HCT116 (cell line): ENCODE data around the gene RNGTT. TPM values are rescaled to one million over a fixed set of nuclear protein-coding genes. Genes with fewer than 3 reads are reported as not detected.

ENCODE experiments used
- ATAC-seq: fragments of 200-7000 bp; cut with Tn5 transposase; 2 replicates; pipeline ENCODE4 v1.9.1; 2020; ENCODE audit warnings: mild to moderate bottlenecking, moderate library complexity
- BruUV-seq: library from RNA; stranded (reverse); fragments of 400-500 nt; replicated peaks from 2 replicates; lab custom pipeline; 2021; lab: Mats Ljungman, UMichigan
- CTCF ChIA-PET: fragments of 300-600 bp; sonication (Branson Sonifier 250); formaldehyde crosslinking; loops from one replicate; lab custom pipeline; 2021; ENCODE audit warnings: antibody characterized with exemption; lab: Charles Lee
- POLR2A ChIA-PET: fragments of 300-600, 350-600 bp; sonication (Branson Sonifier 250); formaldehyde crosslinking; loops from one replicate; lab custom pipeline; 2021; ENCODE audit warnings: antibody characterized with exemption; lab: Charles Lee
- RAD21 ChIA-PET, 2 experiments: fragments of 300-600 bp; sonication (Branson Sonifier 250); formaldehyde crosslinking; loops; one replicate each; lab custom pipeline; 2023; ENCODE audit warnings: low total read pairs in 2 of 2; ENCODE audit not compliant: uncharacterized antibody in 2 of 2, unreplicated experiment in 2 of 2, low non-redundant PET in 1 of 2; lab: Charles Lee
- DNase-seq: peaks from one replicate; pipeline ENCODE4 v3.0.0-alpha.2; 2010; ENCODE audit warnings: low read depth, low spot score
- H2AFZ ChIP-seq: fragments of 200-600 bp; shearing (Covaris generic), sonication (generic); 2 replicates; pipeline ENCODE4 v1.6.1; 2017; ENCODE audit warnings: low read depth, mixed run types, mixed read lengths, antibody characterized with exemption, low read length; ENCODE audit not compliant: poor library complexity, severe bottlenecking
- H3K27ac ChIP-seq: 2 replicates; pipeline ENCODE4 v1.5.1; 2012; ENCODE audit warnings: low read depth, low read length
- H3K27me3 ChIP-seq: fragments of 200-600 bp; sonication (generic); 2 replicates; pipeline ENCODE4 v1.6.1; 2016; ENCODE audit warnings: mixed run types, low read length, mixed read lengths; ENCODE audit not compliant: insufficient read depth
- H3K36me3 ChIP-seq, 2 experiments: fragments of 200-500 bp in 1 of 2; fragments of 200-600 bp in 1 of 2; sonication (Bioruptor generic) in 1 of 2; sonication (generic) in 1 of 2; 2 replicates each; pipeline versions ENCODE4 v1.5.1 to v1.6.1; 2014 to 2016; ENCODE audit warnings: low read length in 2 of 2, inconsistent platforms in 1 of 2, mixed read lengths in 1 of 2, mixed run types in 1 of 2; ENCODE audit not compliant: insufficient read depth in 2 of 2, control insufficient read depth in 1 of 2
- H3K4me1 ChIP-seq, 2 experiments: fragments of 200-600 bp in 1 of 2; sonication (generic) in 1 of 2; 2 replicates each; pipeline versions ENCODE4 v1.5.1 to v1.6.1; 2012 to 2017; ENCODE audit warnings: low read length in 2 of 2, inconsistent platforms in 1 of 2, mild to moderate bottlenecking in 1 of 2, mixed read lengths in 1 of 2, mixed run types in 1 of 2, moderate library complexity in 1 of 2; ENCODE audit not compliant: insufficient read depth in 2 of 2, control insufficient read depth in 1 of 2
- H3K4me2 ChIP-seq: fragments of 200-600 bp; sonication (generic); 2 replicates; pipeline ENCODE4 v1.6.1; 2017; ENCODE audit warnings: mixed run types, low read length, mixed read lengths
- H3K4me3 ChIP-seq, 2 experiments: fragments of 200-600 bp in 1 of 2; sonication (generic) in 1 of 2; replicated peaks in 1 of 2; 2 replicates each; pipeline ENCODE4 v1.5.1; 2011 to 2016; ENCODE audit warnings: low read length in 2 of 2, control low read depth in 1 of 2, low read depth in 1 of 2, mild to moderate bottlenecking in 1 of 2, mixed read lengths in 1 of 2, mixed run types in 1 of 2
- H3K79me2 ChIP-seq: fragments of 200-600 bp; sonication (generic); 2 replicates; pipeline ENCODE4 v1.6.1; 2017; ENCODE audit warnings: mild to moderate bottlenecking, mixed run types, low read length, moderate library complexity, mixed read lengths; ENCODE audit not compliant: insufficient read depth
- H3K9ac ChIP-seq: fragments of 200-600 bp; sonication (generic); 2 replicates; pipeline ENCODE4 v1.6.1; 2016; ENCODE audit warnings: low read length, mixed read lengths
- H3K9me2 ChIP-seq: fragments of 200-600 bp; sonication (generic), shearing (Covaris generic); 2 replicates; pipeline ENCODE4 v1.6.1; 2017; ENCODE audit warnings: mixed run types, mild to moderate bottlenecking, moderate library complexity; ENCODE audit not compliant: insufficient read depth
- H3K9me3 ChIP-seq, 2 experiments: fragments of 200-500 bp in 1 of 2; fragments of 200-600 bp in 1 of 2; sonication (Bioruptor generic) in 1 of 2; sonication (generic) in 1 of 2; 2 replicates each; pipeline ENCODE4 v1.6.1; 2014 to 2017; ENCODE audit warnings: low read length in 2 of 2, mixed read lengths in 2 of 2, inconsistent platforms in 1 of 2, low read depth in 1 of 2, mild to moderate bottlenecking in 1 of 2, mixed run types in 1 of 2, moderate library complexity in 1 of 2; ENCODE audit not compliant: control insufficient read depth in 1 of 2, insufficient read depth in 1 of 2
- H4K20me1 ChIP-seq: fragments of 200-600 bp; sonication (generic), shearing (Covaris generic); 2 replicates; pipeline ENCODE4 v1.6.1; 2017; ENCODE audit warnings: mixed run types, mild to moderate bottlenecking, moderate library complexity; ENCODE audit not compliant: insufficient read depth
- ATF3 ChIP-seq: IDR thresholded peaks from 2 replicates; pipeline ENCODE4 v1.6.1; 2012
- CBX3 ChIP-seq: IDR thresholded peaks from 2 replicates; pipeline ENCODE4 v1.6.1; 2012; ENCODE audit warnings: low read depth
- CEBPB ChIP-seq: IDR thresholded peaks from 2 replicates; pipeline ENCODE4 v1.6.1; 2012; ENCODE audit warnings: low read depth
- CTCF ChIP-seq, 3 experiments: fragments of 200-600 bp in 1 of 3; sonication (generic) in 1 of 3; IDR thresholded peaks in 2 of 3; conservative IDR thresholded peaks in 1 of 3; 2 replicates each; pipeline ENCODE4 v1.5.1; 2012 to 2017; ENCODE audit warnings: low read depth in 2 of 3, low read length in 2 of 3, antibody characterized with exemption in 1 of 3, borderline replicate concordance in 1 of 3, control low read depth in 1 of 3, mild to moderate bottlenecking in 1 of 3, mixed read lengths in 1 of 3, mixed run types in 1 of 3, moderate library complexity in 1 of 3; ENCODE audit not compliant: insufficient read depth in 1 of 3
- EGR1 ChIP-seq: IDR thresholded peaks from 2 replicates; pipeline ENCODE4 v1.6.1; 2012; ENCODE audit warnings: low read depth
- ELF1 ChIP-seq: IDR thresholded peaks from 2 replicates; pipeline ENCODE4 v1.6.1; 2012; ENCODE audit warnings: low read depth, borderline replicate concordance
- EZH2phosphoT487 ChIP-seq: fragments of 200-600 bp; IDR thresholded peaks from 2 replicates; pipeline ENCODE4 v1.6.1; 2018; ENCODE audit warnings: antibody characterized with exemption, borderline replicate concordance
- FOSL1 ChIP-seq: IDR thresholded peaks from 2 replicates; pipeline ENCODE4 v1.6.1; 2012; ENCODE audit warnings: low read depth
- POLR2A ChIP-seq: IDR thresholded peaks from 2 replicates; pipeline ENCODE4 v1.7.0; 2011; ENCODE audit warnings: borderline replicate concordance; ENCODE audit not compliant: insufficient read depth, insufficient read length; ENCODE audit errors: extremely low read depth
- POLR2AphosphoS5 ChIP-seq: IDR thresholded peaks from 2 replicates; pipeline ENCODE4 v1.6.1; 2011; ENCODE audit warnings: mild to moderate bottlenecking, low read depth, low read length, moderate library complexity
- SIN3A ChIP-seq: IDR thresholded peaks from 2 replicates; pipeline ENCODE4 v1.6.1; 2012; ENCODE audit warnings: low read depth
- SP1 ChIP-seq: IDR thresholded peaks from 2 replicates; pipeline ENCODE4 v1.6.1; 2012; ENCODE audit warnings: low read depth
- TCF7L2 ChIP-seq: IDR thresholded peaks from 2 replicates; pipeline ENCODE4 v1.7.0; 2011; ENCODE audit warnings: borderline replicate concordance, inconsistent platforms; ENCODE audit not compliant: insufficient read depth, insufficient read length; ENCODE audit errors: extremely low read depth
- ZBTB33 ChIP-seq: IDR thresholded peaks from 2 replicates; pipeline ENCODE4 v1.6.1; 2011; ENCODE audit warnings: mild to moderate bottlenecking, low read length, moderate library complexity; ENCODE audit not compliant: insufficient replicate concordance; ENCODE audit errors: extremely low read depth
- ZFX ChIP-seq: fragments of 450-650 bp; IDR thresholded peaks from 2 replicates; pipeline ENCODE4 v1.6.1; 2017
- ZNF274 ChIP-seq: fragments of 200-500 bp; sonication (Bioruptor generic); IDR thresholded peaks from 2 replicates; pipeline ENCODE4 v1.6.1; 2014; ENCODE audit warnings: mild to moderate bottlenecking, low read depth, low read length, inconsistent platforms
- intact Hi-C: fragments of 100-400 bp; cut with micrococcal nuclease; formaldehyde crosslinking; loops from 2 replicates; pipeline ENCODE4 v1.10.0; 2022
- total RNA-seq: library from RNA; stranded (reverse); gene quantifications from one replicate; pipeline ENCODE4 v1.2.1, GENCODE V29; 2021; ENCODE audit not compliant: unreplicated experiment

RNGTT gene
- total RNA-seq, 1 experiment from 2014 or later: 23.0 TPM

GRCh38 chr6:88708197-88708744, 255.1 kb downstream of the RNGTT start:
- no peaks in the 10 kb centered on the region for H4K20me1 ChIP-seq
- no peaks in the 10 kb centered on the region for H3K27me3 ChIP-seq
- ATAC-seq (no peak), DNase-seq (no peak)
- no peaks in the 10 kb centered on the region; a peak in 1 of 4 replicates for H3K9me3 ChIP-seq
- TF ChIP-seq SP1 (no peak), CBX3 (no peak), POLR2AphosphoS5 (no peak), ZBTB33 (no peak), EGR1 (no peak), CTCF (IDR thresholded peaks at IDR 0.05 in 2 of 3, conservative IDR thresholded peaks at IDR 0.05 in 1 of 3; ENCODE audit: borderline replicate concordance in 1 of 3, insufficient read depth in 1 of 3, low read depth in 2 of 3, low read length in 2 of 3) (no peak), SIN3A (no peak), ELF1 (no peak), FOSL1 (no peak), ATF3 (no peak), POLR2A (no peak), CEBPB (no peak), TCF7L2 (no peak), ZFX (no peak), ZNF274 (no peak), EZH2phosphoT487 (no peak)
- H3K27ac ChIP-seq: no peak overlapping the region
- no TSS peak for BruUV-seq
- H3K4me3 ChIP-seq: no peak overlapping the region
- H3K4me2 ChIP-seq: no peak overlapping the region
- RAD21 ChIA-PET: no interaction called here
- CTCF ChIA-PET: no interaction called here
- no peaks in the 10 kb centered on the region for H3K79me2 ChIP-seq
- intact Hi-C loops: no loop called here
- H3K9me2 ChIP-seq: no peaks in the 10 kb centered on the region
- POLR2A ChIA-PET: no interaction called here
- no peak overlapping the region for H2AFZ ChIP-seq
- no peaks in the 10 kb centered on the region for H3K36me3 ChIP-seq
- H3K4me1 ChIP-seq: no peaks in the 10 kb centered on the region
- H3K9ac ChIP-seq: no peak overlapping the region
